GM18909 (cell line): Measurements from ENCODE around the gene C1orf198.
A peak's percentile ranks its signal among the peaks of the same experiment; 100 is the strongest.

ENCODE experiments used
- ATAC-seq: cut with Tn5 transposase; IDR thresholded peaks from one replicate; pipeline ENCODE4 v1.9.1; 2021; ENCODE audit warnings: mild to moderate bottlenecking; ENCODE audit not compliant: unreplicated experiment, poor library complexity

The C1orf198 gene

DNA sequence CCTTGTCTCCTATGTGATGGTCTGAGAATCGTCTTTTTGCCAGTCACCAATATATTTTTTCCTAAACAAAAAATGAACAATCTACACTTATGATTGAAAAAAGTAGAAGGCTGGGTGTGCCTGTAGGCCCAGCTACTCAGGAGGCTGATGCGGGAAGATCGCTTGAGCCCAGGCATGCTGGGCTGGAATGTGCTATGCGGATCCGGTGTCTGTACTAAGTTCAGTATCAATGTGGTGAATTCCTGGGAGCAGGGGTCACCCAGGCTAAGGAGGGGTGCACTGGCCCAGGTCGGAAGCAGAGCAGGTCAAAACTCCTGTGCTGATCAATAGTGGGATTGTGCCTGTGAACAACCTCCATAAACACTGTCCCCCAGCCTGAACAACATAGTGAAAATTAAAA, 25.7 kb upstream of the C1orf198 start:
- ATAC-seq = no peak

DNA sequence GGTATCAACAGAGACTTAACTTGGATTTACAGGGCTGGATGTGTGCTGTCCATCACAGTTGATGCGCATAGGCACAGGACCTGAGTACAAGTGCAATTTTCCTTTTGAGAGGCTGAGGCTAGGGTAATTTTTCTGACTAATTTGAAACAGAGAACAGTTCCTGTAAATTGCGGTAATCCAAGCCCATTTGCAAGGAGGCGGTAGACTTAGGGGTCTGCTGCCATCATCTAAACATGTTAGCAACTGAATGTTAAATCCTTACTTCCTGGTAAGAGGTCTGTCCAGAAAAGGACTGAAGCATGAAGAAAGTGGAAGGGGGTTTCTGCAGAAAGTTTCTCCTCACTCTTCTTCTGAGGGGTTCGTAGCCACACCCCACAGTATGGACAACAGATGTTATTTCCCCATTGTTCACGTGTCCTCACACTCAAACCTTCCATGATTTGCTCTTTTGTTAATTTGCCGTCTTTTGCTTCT, 23.7 kb upstream of the C1orf198 start:
- no peak for ATAC-seq

DNA sequence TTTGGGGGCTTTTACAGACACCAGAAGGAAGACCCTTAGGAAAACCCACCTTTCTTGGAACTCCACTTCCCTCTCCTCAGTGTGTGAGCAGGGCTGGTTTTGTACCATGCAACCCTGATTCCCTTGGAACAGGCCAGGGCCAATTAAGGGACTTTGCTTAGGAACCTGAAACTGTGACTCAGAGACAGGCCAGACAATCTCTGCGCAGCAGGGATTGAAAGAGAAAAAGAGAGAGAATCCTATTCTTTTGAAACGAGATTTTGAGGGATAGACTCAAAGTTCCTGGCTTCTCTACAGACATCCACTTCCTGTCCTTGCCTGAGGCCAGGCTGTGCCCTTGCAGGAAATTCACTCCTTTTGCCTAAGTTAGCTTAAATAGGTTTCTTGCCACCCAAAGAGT, 23.1 kb upstream of the C1orf198 start:
- no peak for ATAC-seq

DNA sequence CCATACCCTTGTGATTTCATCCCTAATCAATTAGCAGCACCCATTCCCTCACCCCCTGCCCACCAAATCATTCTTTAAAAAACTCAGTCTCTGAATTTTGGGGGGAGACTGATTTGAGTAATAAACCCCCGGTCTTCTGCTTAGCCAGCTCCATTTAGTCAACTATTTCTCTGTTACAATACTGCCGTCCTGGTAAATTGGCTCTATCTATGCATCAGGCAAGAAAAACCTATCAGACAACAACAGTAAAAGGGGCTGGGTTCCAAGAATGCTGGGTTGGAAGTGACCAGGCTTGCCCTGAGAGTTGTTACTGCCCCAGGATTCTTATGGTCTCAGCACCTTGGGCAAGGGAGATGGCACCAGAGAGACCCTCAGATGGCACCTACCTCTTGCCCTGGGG, 16.3 kb upstream of the C1orf198 start:
- ATAC-seq = no peak

DNA sequence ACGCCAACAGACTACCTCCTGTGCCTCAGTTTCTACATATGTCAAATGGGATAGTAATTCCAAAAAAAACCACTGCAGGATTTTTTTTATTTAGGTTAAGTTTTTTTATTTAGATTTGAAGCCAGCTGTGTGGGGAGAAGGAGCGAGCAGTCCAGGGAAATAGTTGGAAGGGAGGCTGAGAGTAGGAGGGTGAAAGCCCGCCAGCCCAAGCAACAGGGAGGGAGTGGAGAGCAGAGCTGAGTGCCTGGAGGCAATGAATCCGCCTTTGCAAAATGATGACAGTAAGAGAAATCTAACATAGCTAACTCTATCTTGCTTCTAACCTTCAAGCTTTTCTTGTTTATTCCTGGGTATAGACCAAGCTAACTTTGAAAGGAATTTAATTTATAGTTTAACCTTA, 15.6 kb upstream of the C1orf198 start:
- ATAC-seq = no peak

DNA sequence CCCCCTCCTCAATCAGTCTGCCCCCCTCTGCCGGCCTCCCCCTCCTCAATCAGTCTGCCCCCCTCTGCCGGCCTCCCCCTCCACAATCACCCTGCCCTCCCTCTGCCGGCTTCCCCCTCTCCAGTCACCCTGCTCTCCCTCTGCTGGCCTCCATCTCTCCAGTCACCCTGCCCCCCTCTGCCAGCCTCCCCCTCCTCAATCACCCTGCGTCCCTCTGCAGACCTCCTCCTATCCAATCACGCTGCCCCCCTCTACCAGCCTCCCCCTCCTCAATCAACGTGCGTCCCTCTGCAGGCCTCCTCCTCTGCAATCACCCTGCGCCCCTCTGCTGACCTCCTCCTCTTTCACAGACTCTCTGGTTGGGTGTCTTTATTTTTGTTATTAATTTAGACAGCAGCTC, 11.5 kb upstream of the C1orf198 start:
- no peak for ATAC-seq

DNA sequence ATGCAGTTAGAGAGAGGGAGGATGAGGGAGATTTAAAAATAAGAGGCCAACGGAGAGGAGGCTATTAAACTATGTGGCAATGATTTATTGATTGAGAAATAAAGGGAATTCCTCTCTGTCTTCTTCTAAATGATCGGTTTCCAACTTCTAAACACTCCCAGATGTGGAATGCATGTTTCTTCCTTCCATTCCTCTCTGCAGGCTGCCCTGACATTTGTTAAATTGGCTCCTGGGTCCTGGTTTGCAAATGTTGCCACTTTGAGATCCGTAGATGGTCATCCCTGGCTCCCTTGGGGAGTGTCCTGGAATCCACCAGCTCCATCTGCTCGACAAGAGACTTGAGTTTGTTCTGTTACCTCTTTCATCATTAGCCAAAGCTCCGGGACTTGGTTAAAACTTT, 10.3 kb upstream of the C1orf198 start:
- ATAC-seq = no peak

DNA sequence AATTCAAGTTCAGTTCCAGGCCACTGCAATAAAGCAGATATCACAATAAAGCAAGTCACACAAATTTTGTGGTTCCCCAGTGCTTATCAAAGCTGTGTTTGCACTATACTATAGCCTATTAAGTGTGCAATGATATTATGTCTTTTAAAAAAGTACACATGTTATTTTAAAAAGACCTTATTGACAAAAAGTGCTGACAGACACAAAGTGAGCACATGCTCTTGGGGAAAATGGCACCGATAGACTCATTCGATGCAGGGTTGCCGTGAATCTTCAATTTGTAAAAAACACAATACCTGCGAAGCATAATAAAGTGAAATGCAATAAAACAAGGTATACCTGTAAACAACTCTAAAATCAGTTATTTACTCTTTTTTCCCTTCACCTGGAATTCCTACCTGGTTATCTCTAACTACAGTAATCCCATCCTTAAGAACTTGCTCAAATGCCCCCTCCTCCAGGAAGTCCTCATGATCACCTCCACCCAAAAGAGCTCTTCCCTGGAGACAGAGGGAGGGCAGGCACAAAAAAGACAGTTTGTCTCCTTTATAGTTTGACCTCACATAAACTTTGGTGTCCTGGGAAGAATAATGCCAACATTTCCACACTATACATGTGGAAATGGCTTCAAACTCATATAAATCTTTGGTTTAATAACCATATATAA, 9.7 kb upstream of the C1orf198 start:
- ATAC-seq = no peak

DNA sequence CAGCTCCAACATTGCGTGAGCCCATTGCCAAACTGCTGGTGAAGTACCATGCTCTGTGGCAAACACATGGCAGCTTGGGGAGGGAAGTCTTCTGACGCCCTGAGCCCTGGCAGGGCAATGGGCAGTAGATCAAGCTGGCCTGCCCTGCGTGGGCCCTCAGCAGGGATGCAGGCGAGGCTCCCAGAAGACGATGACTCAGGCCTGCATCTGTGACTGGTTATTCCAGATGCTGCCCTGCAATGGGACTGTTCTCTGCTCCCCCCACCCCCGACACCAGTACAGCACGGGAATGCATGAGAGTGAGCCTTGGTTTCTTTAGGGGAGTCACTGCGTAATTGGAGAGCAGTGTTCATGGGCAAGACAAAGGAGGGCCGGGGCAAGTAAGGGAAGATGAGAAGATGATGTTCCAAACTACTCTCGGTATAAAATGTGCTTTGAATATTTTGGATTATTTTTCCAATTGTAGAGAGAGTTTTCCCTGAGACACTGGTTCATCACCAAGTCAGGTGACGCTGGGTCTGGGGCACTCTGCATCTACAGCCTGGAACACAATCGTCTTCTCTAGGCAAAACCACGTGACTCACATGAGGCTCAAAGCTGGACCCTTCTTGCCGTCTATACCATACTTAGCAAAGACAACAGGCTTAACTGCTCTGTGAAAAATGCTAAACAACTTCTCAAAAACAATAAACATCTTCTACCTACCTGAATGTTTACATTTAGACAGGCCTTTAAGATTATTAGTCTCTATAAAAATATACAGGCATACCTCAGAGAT, 9.0 kb upstream of the C1orf198 start:
- no peak for ATAC-seq

DNA sequence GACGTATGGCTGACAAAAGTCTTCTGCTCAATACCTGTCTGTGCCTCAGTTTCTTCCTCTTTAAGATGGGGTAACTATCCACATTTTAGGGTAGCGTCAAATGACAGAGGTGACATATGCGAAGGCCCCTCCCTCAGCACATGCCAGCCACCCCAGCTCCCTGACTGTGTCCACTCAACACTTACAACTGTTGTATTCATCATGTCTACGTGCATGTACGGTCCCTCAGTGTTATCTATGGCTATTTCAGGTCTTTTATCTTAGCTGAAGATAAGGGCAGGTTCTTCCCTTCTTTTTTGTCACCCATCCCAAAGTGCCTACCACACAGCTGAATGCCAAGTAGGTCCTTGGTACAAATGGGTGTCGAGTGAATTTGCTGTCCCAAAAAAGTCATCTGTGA, 8.3 kb upstream of the C1orf198 start:
- ATAC-seq = no peak

DNA sequence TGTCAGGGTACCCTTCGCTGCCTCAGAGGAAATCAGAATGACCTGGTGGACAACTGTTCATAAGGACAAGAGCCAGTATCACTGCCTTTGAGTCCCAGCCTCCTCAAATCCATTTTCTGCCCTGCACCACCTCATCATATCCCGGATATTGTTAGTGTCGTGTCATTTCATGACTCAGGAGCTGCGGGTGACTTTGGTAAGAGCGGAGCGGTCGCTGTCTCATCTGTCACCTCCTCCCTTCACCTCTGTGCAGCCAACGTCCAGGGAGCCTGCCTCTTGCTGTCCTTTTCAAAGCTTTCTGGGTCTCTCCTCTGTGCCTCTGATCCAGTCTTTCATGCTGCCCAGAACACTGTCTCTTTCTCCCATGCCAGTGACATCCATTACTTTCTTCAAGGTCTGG, 7.0 kb upstream of the C1orf198 start:
- ATAC-seq = no peak

DNA sequence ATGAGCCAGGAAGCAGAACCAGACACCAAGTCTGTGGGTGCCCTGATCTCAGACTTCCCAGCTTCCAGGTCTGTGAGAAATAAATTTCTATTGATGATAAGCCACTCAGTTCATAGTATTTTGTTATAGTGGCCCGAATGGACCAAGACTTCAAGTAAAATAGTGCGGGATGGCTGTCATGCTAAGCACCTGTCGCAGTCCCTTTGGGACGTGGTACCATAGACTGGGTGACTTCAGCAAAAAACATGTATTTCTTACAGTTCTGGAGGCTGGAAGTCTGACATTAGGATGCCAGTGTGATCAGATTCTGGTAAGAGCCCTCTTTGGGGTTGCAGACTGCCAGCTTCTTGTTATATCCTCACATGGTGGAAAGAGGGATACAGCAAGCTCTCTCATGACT, 2.6 kb upstream of the C1orf198 start:
- ATAC-seq = no peak

DNA sequence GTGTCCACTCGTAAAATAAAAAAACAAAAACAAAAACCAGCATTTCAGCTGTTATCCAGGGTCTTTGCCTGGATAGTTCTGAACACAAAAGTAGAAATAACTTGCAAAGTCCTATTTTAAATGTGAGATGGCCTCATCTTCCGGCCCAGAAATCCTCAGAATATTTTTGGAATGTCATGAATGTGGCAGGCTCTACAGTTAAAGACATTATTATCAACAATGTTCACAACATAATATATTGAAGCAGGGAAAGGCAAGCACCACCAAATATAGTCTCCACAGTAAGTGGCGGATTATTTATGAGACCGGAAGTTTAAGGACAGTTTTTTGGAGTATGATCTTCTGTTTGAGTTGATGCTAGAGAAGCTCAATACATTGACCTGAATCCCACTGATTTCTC, 1.2 kb upstream of the C1orf198 start:
- no peak for ATAC-seq

DNA sequence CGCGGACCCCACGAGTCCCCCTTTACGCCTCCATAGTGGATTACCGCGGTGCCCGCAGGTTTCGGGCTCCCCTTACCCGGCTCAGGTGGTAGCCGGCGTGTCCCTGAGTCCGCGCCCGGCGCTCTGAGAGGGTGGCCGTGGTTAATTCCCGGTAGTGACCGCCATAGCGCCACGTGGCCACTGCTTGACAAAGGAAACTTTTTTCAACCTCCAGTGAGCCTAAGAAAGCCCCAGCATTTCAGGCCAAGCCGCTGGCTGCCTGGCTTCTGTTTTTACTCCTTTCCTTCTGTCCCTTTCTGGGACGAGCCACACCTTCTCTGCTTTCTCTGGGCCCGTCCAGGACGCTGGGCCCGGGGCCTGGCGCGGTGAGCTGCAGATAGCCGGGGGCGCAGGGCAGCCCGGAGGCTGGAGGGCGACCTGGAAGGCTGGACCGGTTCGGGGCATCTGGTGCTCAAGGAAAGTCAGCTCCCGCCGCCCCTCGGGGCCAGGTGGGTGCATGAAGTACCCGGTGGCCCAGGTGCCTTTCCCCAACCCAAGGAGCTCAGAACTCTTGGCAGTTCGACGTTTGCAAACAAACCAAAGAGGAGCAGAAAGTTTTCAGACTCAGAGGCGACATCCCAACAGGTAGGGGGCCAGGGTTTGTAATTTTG, 540 bp upstream of the C1orf198 start:
- ATAC-seq = peak; percentile 41

DNA sequence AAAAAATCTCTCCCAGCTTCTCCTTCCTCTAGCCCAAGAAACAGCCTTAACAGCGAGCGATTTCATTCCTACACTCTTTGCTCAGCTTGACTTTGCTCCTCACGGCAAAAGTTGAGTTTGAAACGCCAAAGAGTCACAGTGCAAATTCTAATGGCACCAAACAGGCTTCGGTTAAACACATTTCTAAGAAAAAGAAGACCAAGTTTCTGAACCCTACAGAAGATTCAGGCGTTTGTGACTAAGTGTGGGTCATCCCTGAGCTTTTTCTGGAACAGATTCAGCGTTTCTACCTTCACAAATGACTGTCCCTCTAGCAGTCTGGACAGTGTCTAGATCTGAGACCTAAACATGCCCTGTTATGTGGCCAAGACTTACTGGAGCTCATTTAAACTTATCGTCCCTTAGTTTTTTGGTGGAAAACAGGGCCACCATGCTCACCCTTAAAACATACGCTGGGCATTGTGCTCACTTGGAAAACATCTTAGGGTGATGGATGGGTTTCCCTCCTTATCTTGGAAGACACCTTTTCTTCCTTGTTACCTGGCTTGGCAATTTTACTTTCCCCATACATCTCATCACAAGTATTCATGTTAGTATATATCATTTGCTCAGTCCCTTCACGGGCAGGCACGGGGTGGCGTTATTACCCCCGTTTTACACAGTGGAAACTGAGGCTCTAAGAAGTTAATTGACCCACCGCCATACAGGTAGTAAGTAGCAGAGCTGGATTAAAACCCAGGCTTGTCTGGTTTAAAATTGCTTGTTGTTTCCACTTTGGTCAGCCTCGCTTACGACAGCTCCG, 1.0 kb downstream of the C1orf198 start:
- no peak for ATAC-seq

DNA sequence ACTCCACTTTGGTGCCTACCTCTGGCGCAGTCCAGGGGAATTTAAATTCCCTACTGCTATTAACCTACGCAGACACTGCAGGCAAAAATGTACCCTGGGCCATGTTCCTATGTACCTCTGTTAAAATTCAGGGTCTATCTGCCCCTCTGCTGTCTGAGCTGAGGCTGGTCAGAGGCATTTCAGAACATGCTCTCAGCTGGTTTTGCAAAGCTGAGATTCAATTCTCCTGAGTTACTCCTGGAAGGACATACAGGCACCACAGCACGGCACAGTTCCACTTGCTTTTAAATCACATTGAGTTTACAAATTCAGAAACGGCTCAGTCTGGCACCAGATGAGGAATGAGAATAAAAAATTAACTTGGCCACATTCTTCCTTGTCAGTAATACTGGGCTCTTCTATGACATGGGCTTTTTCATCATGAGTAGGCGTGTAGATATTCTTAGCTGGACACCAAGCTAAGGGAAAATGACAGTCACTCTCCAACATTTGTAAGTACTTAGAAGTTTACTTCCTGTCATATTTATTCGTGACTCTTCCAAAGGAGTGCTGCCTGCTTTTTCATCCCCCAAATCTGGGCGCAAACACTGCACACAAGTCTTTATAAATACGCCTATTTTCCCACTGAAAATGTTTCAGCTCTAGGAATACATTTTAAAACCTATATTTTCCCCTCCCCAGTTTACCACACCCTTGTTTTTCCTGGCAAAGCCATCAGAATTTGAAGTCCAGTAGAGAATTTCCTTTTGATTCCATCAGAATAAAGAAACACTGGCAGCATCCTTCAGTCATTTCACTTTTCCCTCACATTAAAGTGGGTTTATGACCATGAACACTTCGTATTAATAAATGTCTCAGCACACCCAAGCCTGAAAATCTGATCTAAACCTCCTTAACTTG, 1.9 kb downstream of the C1orf198 start:
- no peak for ATAC-seq

DNA sequence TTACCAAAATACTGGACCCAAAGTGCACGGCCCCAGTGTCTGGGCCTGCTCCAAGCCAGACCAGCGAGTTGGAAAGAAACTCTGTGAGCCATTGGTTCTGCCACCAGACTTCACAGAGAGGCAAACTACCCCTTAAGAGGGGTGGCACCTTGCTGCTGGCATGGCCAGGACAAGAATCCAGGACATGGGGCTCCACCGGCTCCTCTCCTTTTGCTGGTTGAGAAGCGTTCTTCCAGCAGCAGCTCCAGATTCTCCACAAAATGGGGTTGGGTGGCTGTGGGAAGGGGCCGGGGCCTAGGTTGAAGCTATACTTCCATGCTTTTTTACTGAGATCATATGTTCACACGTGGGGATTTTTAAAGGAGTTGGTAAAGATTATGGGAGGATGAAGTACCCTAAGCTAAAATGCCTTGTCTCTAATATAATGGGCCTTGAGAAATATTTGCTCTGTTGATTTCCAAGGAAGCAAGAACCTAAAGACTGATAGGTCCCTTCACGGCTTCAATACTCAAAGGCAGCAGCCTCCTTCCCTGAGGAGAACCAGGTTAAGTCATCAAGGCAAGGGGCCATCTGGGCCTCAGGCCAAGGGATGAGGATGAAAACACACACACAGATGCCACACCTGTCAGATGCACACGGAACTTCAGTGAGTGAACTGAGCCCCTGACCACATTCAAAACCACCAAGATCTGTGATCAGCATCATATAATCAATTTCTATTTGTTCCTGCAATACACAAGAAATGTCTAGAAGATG, 3.1 kb downstream of the C1orf198 start:
- no peak for ATAC-seq

DNA sequence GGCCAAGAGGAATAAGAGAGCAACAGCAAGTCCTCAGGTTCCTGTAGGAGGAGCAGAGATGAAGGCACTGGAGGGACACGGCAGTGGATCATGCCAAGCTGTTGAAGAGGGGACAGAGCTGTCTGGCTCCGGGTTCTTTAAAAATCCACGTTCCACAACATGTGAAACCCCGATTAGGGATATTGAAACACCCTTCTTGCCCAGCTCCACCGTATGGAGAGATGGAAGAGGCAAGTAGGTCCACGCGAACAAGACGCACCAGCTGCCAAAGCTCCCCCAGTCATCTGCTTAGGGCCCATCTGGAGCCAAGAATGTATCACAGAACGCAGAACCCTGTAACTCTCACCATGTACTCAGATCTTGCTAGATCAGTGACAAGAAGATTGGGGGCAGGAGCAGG, 3.9 kb downstream of the C1orf198 start:
- no peak for ATAC-seq

DNA sequence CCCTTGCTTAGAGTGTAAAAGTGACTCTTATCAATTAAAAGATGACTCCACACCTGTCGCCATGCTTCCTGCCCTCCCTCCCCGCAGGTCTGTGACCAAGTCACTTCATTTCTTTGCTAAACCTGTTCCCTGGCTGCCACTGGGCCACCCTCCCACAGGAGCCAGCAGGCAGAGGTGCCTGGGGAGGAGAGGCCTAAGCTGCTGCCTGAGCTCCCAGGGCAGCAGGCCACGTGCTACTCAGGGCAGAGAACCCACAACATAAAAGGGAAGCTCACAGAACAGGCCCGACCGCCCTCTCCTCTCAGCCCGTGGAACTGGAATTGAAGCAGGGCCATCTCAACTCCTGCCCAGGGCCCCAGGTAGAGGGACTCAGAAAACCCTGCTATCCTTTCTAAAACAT, 4.9 kb downstream of the C1orf198 start:
- ATAC-seq = no peak
